T47D (cell line): ENCODE measurements around the gene NUPR2.
A peak's percentile ranks its signal among the peaks of the same experiment; 100 is the strongest.
"Not testable (repeated sequence)": the region's sequence is repeated elsewhere in the genome, so short reads cannot be mapped to it uniquely, and the experiment has no call there.

Experiments
- DNase-seq, 2 experiments: peaks; one replicate each; pipeline versions ENCODE4 v3.0.0 to v3.0.0-alpha.2; 2011 to 2012; ENCODE audit warnings: low read depth in 1 of 2, low spot score in 1 of 2
- JUND ChIP-seq: IDR thresholded peaks from 2 replicates; pipeline ENCODE4 v1.6.1; 2012; ENCODE audit warnings: low read depth
- in situ Hi-C: cut with HindIII; loops from 2 replicates; pipeline ENCODE4 v1.10.0; 2016; ENCODE audit warnings: low sequenced_read_pairs, low pct_unique_long_range_greater_than_20kb

NUPR2 gene

DNA sequence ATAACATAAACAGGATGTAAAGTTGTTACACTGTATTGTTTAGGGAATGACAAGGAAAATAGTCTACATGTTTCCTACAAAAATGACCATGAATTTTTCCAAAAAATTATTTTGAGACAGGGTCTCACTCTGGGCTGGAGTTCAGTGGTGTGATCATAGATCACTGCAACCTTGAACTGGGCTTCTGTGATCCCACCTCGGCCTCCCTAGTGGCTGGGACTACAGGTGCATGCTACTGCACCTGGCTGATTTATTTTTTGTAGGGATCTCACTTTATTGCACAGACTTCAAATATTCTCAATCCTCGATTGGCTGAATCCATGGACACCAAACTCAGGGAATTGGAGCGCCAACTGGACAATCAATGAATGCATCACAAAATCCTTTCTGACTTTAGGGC lies 16.6 kb downstream of the NUPR2 start:
- TF ChIP-seq JUND: no peak
- no peak for DNase-seq
- in situ Hi-C loops: no loop called here

- in situ Hi-C loops, DNase-seq: not testable (repeated sequence)
Observed at GRCh38 chr7:56098187-56099008, 17.8 kb downstream of the NUPR2 start.

DNA sequence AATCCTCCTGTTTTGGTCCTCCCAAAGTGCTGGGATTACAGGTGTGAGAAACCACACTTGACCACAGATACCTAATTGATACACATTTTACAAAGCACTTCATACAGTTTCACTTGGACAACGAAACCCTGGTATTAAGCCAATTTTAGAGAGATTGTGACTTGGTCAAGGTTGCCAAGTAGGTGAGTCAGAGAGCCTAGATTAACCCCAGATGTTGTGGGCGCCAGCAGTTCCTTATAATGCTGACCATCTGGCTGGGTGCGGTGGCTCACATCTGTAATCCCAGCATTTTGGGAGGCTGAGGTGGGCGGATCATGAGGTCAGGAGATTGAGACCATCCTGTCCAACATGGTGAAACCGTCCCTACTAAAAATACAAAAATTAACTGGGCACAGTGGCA lies 18.5 kb downstream of the NUPR2 start:
- DNase-seq: no peak
- in situ Hi-C loops: no loop called here
- TF ChIP-seq JUND: no peak

DNA sequence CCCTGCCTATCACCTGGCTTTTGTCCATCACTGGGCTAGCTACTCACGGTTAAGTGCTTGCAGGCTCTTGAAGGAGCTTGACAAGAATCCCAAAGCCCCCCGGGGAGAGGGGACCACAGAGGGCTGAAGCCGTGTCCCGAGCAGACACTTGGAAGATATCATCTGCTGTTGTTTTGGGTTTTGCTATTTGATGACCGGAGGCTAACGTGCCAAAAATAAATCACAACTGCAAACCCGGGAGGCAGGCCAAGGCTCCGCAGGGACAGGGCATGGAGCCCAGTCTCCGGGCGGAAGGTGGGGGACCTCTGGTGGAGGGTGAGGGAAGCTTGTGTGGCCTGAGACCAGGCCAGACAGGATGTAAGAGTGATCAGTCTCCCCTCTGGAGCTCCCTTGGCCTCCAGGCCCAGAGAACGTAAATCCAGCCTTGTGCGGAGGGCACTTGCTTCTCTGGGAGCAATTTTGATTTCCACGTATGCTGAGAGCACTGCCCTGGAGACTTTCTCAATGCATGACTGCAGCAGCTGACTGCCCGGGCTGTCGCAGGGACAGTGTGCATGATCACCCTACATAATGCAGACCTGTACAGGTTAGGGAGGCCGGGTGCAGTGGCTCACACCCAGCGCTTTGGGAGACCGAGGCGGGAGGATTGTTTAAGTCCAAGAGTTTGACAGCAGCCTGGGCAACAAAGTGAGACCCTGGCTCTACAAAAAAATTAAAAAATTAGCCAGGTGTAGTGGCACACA lies 23.3 kb downstream of the NUPR2 start, which contains the start of gene PHKG1:
TSS of gene PHKG1 (minus strand) at position 164 of the 743 bp plus-strand sequence. CDS start 4,011 bp downstream, outside the sequence.
- TF ChIP-seq JUND: no peak
- DNase-seq: peak; percentile 70 to 84
- in situ Hi-C loops: no loop called here

- in situ Hi-C loops, DNase-seq: not testable (repeated sequence)
Observed at GRCh38 chr7:56092388-56092787, 23.8 kb downstream of the NUPR2 start.

DNA sequence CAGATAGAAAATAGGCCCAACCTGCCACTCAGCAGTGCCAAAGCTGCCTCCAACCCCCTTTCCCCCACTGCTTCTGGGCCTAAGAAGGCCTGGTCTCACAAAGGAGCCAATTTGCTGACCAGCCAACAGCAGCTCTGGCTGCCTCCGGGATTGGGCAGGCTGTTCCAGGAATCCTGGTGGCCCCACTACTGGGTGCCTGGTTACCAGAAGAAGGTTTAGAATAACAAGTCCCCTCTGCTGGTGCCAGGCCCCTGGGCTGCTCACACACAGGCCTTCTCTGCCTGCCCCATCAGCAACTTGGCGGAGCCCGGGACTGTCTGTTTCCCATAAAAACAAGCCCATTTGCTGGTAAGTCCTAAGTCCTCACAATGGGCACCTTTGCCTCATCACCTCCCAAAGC lies 24.6 kb downstream of the NUPR2 start:
- no peak for DNase-seq
- in situ Hi-C loops: no loop called here
- no peak for TF ChIP-seq JUND

DNA sequence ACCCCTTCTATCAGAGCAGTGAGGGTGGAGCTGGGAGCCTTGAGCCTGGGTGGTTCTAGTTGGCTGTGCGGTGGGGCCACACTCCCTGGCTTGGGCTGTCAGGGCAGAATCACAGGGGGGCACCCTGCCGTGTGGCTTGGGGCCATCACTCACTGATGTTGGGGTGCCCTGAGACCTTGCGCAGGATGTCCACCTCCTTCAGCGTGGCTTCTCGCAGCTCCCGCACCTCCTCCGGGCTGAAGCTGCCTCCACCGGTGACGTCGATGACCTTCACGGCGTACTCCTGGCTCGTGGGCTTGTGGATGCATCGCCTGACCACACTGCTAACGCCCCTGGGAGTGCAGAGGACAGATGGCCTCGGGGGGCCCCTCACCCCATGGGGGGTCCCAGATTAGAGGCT lies 28.8 kb downstream of the NUPR2 start:
- in situ Hi-C loops: no loop called here
- DNase-seq: no peak
- TF ChIP-seq JUND: no peak

- no peak for TF ChIP-seq JUND
- DNase-seq: no peak
- in situ Hi-C loops: no loop called here
Observed at GRCh38 chr7:56086761-56087160, 29.5 kb downstream of the NUPR2 start.

- TF ChIP-seq JUND: no peak
- no peak for DNase-seq
- in situ Hi-C loops: no loop called here
Observed at GRCh38 chr7:56083150-56083785, 32.9 kb downstream of the NUPR2 start.

- DNase-seq: no peak
- in situ Hi-C loops: no loop called here
- TF ChIP-seq JUND: no peak
Observed at GRCh38 chr7:56081626-56082340, 34.4 kb downstream of the NUPR2 start.

- in situ Hi-C loops: not testable (repeated sequence)
Observed at GRCh38 chr7:56080726-56081435, 35.3 kb downstream of the NUPR2 start.

More at GRCh38 chr7:56080726-56081435, 35.3 kb downstream of the NUPR2 start:
- DNase-seq: not testable (repeated sequence)
